Stimulated activated naive CD4-positive, alpha-beta T cell (primary cell): Measurements from ENCODE around the gene DCLK3.
A peak's percentile ranks its signal among the peaks of the same experiment; 100 is the strongest.

Experiments used
- DNase-seq, 6 experiments: peaks; one replicate each; lab custom pipeline; 2025; lab: John Stamatoyannopoulos, UW

Gene DCLK3

GRCh38 chr3:36709826-36710365 lies 54.5 kb downstream of the DCLK3 start:
- no peak for DNase-seq

GRCh38 chr3:36709281-36709680 lies 55.1 kb downstream of the DCLK3 start:
- DNase-seq = no peak

DNA sequence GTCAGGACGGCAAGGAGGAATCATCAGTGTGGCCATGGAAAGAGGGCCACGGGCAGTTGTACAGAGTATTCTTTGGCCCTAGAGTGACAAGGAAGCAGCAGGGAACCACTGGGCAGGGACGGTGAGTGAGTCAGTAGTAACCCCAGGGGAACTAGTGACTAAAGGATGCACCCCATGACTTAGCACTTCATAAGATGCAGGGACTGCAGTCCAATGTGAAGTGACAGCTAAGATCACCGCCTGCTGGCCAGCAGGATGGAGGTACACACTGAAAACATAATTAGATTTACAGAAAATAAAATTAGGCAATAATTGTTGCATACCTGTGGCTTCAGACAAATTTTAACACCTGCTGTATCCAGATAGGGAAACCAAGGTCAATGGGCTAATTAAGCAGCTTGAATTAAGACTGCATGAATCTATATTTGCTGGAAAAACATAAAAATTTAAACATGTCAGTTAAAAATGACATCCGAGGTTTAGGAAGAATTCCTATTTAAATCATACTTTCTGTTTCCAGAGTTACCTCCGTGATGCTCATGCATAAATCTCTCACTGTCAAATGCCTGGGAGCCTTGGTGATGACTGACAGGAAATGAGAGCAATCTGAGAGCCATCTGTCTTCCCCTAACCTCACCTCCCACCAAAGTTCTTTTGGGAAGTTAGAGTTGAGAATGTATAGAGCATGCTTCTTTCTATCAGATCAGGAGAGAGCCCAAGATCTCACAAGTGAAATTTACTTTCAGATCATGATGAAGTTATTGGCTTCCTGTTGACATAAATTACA lies 56.5 kb downstream of the DCLK3 start:
- no peak for DNase-seq

DNA sequence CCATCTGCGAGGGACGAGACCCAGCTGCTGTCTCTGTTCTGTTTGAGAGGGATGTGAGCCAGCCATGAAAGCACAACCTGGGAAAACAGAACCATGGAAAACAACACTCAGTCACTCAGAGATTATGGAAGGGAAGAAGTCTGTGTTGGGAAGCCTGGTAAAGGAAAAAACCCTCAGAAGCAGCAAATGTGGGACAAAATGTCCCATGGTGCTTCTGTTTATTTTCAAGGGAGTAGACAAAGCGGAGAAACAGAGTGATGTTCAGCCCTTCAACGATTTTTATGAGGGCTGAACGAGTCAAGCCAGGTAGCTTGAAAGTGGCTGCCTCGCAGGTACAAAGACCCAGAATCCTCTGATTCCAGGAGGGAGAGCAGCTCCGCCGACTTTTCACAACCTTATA lies 59.3 kb downstream of the DCLK3 start:
- no peak for DNase-seq

GRCh38 chr3:36704280-36704679 lies 60.1 kb downstream of the DCLK3 start:
- no peak for DNase-seq

- no peak for DNase-seq
Observed at GRCh38 chr3:36701249-36701572, 63.1 kb downstream of the DCLK3 start.

DNA sequence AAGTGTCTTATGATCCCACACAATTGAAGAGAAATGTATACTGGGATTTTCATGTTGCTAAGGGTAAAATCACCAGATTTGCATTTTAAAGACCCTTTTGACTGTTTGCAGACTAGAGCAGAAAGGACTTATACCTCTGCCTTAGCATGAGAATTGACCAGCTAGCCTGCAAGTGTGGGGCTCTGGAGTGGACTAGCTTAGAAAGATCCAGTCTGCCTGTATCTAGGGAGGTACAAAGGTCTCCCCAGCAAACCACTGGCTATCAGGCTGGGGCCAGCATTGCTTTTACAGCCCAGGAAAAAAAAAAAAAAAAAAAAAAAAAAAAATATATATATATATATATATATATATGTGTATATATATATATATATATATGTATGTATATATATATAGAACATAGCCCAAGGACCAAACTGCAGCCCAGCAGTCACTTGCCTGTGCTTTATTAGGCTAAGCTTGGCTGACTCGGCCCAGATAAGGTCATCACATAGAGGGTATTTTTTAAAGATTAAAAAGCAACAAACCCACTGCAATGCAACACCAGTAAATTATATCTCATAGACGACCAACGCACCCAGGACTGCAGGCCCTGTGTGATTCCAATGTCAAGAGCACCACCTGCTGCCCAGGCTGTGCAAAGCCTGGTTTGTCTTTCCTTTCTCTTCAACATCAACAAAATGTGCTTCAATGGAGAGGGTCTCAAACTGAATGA lies 63.7 kb downstream of the DCLK3 start:
- peak in 3 of 6 experiments; percentile 4 to 11 (median 5) for DNase-seq

GRCh38 chr3:36698314-36698713 lies 66.0 kb downstream of the DCLK3 start:
- DNase-seq = no peak

GRCh38 chr3:36697229-36698001 lies 66.9 kb downstream of the DCLK3 start:
- no peak for DNase-seq

GRCh38 chr3:36696799-36697198 lies 67.6 kb downstream of the DCLK3 start:
- DNase-seq = no peak

DNA sequence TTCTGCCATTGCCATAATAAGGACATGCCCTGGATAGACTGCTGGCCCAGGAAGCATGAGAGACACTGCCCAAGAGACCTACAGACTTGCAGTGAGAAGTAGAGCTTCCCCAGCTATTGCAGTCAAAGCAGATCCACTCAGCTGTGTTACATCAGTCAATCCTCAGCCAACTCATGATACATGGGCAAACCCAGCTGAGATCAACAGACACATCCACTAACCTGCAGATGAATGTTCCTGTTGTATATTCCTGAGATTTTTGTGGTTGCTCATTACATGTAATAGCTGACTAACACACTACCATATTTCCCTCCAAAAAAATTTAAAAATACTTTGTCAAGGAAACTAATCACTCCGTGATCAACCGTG lies 68.6 kb downstream of the DCLK3 start:
- DNase-seq = no peak

GRCh38 chr3:36695113-36695768 lies 69.1 kb downstream of the DCLK3 start:
- DNase-seq = no peak

DNA sequence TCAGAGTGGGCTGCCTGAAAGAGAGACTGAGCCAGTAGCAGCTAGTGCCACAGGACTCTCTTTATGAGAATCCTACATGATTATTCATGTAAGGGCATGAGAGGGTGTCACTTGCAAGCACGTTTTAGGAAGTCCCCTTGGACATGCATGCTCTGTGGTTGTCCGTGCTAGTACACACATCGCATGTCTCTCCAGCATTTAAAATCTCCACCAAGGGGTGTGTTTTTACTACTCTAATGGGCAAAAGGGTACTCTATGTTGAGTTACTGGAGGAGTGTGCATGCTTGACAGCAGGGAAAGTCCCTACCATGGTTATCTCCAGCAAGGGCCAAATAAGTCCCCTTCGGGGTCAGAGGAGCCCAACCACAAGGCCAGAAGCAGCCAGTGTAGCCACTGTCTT lies 70.7 kb downstream of the DCLK3 start:
- no peak for DNase-seq

DNA sequence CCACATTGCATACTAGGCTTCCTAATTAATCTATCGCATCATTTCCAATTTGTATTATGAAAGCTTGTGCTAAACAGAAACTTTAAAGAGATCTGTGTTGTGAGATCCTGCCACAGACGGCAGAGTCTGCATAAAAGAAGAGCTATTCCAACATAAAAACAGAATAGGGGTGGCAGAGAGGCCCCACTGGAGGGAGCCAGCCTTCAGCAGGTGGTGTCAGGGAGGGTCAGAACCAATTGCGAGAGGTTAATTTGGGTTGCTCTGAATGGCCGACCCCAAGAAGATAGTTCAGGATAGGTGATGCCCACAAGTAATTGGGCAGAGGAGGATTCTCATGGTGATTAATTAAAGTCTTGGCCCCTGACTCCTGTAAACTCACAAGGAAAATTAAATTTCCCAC lies 74.8 kb downstream of the DCLK3 start:
- DNase-seq = no peak

- no peak for DNase-seq
Observed at GRCh38 chr3:36688815-36689214, 75.5 kb downstream of the DCLK3 start.

- DNase-seq = no peak
Observed at GRCh38 chr3:36686516-36686915, 77.8 kb downstream of the DCLK3 start.

DNA sequence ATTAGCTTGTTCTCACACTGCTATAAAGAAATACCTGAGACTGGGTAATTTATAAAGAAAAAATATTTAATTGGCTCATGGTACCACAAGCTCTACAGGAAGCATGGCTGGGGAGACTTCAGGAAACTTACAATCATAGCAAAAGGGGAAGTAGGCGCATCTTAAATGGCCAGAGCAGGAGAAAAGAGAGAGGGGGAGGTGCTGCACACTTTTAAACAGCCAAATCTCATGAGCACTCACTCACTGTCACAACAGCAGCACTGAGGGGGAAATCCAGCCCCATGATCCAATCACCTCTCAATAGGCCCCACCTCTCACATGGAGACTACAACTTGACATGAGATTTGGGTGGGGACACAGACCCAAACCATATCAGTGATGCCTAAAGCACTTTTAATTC lies 82.5 kb downstream of the DCLK3 start:
- no peak for DNase-seq

DNA sequence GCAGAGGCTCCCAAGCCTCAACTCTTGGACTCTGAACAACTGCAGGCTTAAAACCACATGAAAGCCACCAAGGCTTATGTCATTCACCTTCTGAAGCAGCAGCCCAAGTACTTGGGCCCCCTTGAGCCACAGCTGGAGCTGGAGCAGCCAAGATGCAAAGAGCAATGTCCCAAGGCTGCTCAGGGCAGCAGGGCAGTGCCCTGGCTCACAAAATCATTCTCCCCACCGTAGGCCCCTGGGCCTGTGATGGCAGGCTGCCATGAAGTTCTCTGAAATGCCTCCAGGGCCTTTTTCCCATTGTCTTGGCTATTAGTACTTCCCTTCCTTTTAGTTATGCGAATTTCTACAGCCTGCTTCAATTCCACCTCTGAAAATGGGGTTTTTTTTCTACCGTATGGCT lies 83.4 kb downstream of the DCLK3 start:
- DNase-seq = no peak

DNA sequence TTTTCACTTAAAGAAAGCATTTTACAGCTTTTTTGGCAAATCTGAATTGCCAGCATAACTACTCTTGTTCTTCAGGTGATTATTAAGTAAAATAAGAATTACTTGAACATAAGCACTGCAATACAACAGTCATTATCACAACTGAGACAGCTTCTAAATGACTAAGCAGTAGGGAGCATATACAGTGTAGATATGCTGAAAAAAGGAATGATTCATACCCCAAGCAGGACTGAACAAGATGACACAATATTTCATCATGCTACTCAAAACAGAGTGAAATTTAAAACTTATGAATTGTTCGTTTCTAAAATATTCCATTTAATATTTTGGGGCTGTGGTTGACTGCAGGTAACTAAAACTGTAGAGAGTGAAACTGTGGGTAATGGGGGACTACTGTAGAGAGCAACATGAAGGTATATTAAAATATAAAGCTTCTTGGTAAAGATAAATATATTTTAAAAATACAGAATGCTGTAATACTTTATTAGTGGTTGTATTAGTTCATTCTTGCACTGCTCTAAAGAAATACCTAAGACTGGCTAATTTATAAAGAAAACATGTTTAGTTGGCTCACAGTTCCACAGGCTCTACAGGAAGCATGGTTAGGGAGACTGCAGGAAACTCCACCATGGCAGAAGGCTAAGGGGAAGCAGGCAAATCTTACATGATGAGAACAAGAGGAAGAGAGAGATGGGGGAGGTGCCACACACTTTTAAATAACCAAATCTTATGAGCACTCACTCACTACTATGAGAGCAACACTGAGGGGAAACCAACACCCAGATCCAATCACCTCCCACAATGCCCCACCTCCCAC lies 84.8 kb downstream of the DCLK3 start:
- no peak for DNase-seq

DNA sequence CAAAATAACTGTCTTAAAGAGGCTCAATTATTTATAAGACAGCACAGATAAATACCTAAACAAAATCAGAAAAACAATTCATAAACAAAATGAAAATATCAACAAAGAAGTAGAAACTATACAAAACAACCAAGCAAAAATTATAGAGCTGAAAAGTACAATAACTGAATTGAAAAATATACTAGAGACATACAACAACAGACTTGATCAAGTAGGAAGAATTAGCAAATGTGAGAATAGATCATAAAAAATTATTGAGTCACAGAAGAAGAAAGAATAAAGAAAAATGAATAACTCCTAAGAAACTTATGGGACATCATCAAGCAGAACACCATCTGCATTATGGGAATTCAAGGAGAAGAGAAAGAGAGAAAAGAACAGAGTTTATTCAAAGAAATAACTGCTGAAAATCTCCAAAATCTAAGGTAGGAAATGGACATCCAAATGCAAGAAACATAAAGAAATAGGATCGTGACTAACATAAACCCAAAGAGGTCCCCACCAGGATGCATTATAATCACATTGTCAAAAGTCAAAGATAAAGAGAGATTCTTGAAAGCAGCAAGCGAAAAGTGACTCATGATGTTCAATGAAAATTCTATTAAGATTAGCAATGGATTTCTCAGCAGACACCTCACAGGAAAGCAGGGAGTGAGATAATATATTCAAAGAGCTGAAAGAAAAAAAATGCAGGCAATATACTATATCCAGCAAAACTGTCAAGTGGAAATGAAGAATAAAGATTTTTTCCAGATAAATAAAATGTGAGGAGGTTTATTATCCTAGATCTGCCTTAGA lies 85.9 kb downstream of the DCLK3 start:
- DNase-seq = no peak
